HepG2 (cell line): ENCODE data around the gene PFDN2. TPM values are rescaled to one million over a fixed set of nuclear protein-coding genes. Genes with fewer than 3 reads are reported as not detected.

Experiments used
- ARID2 ChIP-seq: sonication (generic); formaldehyde crosslinking; IDR thresholded peaks from 2 replicates; pipeline ENCODE4 v1.8.1; 2022; ENCODE audit warnings: mild to moderate bottlenecking, missing genetic modification reagents, borderline replicate concordance
- EHMT2 ChIP-seq: fragments of 200-600 bp; sonication (generic); IDR thresholded peaks from 2 replicates; pipeline ENCODE4 v1.7.0; 2017; ENCODE audit warnings: antibody characterized with exemption, low read depth, low read length, borderline replicate concordance
- ESRRA ChIP-seq: sonication (generic); formaldehyde crosslinking; IDR thresholded peaks from 2 replicates; pipeline ENCODE4 v1.5.1; 2020; ENCODE audit warnings: mild to moderate bottlenecking, low read depth, missing genetic modification reagents
- FOXP4 ChIP-seq: sonication (generic); formaldehyde crosslinking; IDR thresholded peaks from 2 replicates; pipeline ENCODE4 v1.4.0; 2020; ENCODE audit warnings: missing genetic modification reagents
- HBP1 ChIP-seq: IDR thresholded peaks from 2 replicates; pipeline ENCODE4 v1.6.1; 2016; ENCODE audit warnings: low read depth, control low read depth
- JDP2 ChIP-seq: sonication (generic); formaldehyde crosslinking; IDR thresholded peaks from 2 replicates; pipeline ENCODE4 v1.8.1; 2022; ENCODE audit warnings: missing genetic modification reagents, borderline replicate concordance
- MAX ChIP-seq: IDR thresholded peaks from 2 replicates; pipeline ENCODE4 v1.6.1; 2012; ENCODE audit warnings: inconsistent platforms
- MIXL1 ChIP-seq: IDR thresholded peaks from 2 replicates; pipeline ENCODE4 v1.6.1; 2016
- NBN ChIP-seq: fragments of 450-650 bp; conservative IDR thresholded peaks from 2 replicates; pipeline ENCODE4 v1.6.1; 2017
- RFX1 ChIP-seq: fragments of 450-650 bp; IDR thresholded peaks from 2 replicates; pipeline ENCODE4 v1.6.1; 2017
- RNF2 ChIP-seq: fragments of 450-650 bp; conservative IDR thresholded peaks from 2 replicates; pipeline ENCODE4 v1.6.1; 2016; ENCODE audit warnings: low read depth
- SNRNP70 ChIP-seq: fragments of 200-400 bp; formaldehyde crosslinking; IDR thresholded peaks from 2 replicates; pipeline ENCODE4 v1.6.1; 2017; ENCODE audit warnings: mild to moderate bottlenecking, low read depth, low read length, moderate library complexity
- SP1 ChIP-seq, 2 experiments: fragments of 450-650 bp in 1 of 2; sonication (generic) in 1 of 2; formaldehyde crosslinking in 1 of 2; IDR thresholded peaks; 2 replicates each; pipeline versions ENCODE4 v1.4.0 to v1.6.1; 2016 to 2020; ENCODE audit warnings: missing genetic modification reagents in 1 of 2
- ZNF256 ChIP-seq: sonication (generic); formaldehyde crosslinking; conservative IDR thresholded peaks from 2 replicates; pipeline ENCODE4 v1.4.0; 2020; ENCODE audit warnings: missing genetic modification reagents
- ZNF3 ChIP-seq: IDR thresholded peaks from 2 replicates; pipeline ENCODE4 v1.7.0; 2017; ENCODE audit warnings: inconsistent platforms
- ZNF546 ChIP-seq: sonication (generic); formaldehyde crosslinking; conservative IDR thresholded peaks from 2 replicates; pipeline ENCODE4 v1.8.1; 2023; ENCODE audit warnings: mild to moderate bottlenecking, missing genetic modification reagents
- ZNF607 ChIP-seq: sonication (generic); formaldehyde crosslinking; IDR thresholded peaks from 2 replicates; pipeline ENCODE4 v1.5.1; 2020; ENCODE audit warnings: missing genetic modification reagents, mild to moderate bottlenecking, borderline replicate concordance
- polyA plus RNA-seq, 8 experiments: library from polyadenylated mRNA; depleted of rRNA in 3 of 8; stranded (reverse) in 7 of 8; unstranded in 1 of 8; fragments of >200 nt; fragmentation: Illumina TruSeq in 4 of 8; extraction: Trizol in 4 of 8; gene quantifications; 2 replicates each; pipeline versions ENCODE4 v1.2.1 to v1.2.3, GENCODE V29; 2011 to 2016; ENCODE audit warnings: low read depth in 4 of 8, missing spikeins in 1 of 8, mixed read lengths in 1 of 8; ENCODE audit not compliant: insufficient read depth in 1 of 8
- total RNA-seq, 5 experiments: library from RNA; depleted of rRNA; stranded (reverse); fragments of >200 nt; fragmentation: Illumina TruSeq; extraction: Trizol; gene quantifications; 2 replicates each; pipeline ENCODE4 v1.2.3, GENCODE V29; 2016; ENCODE audit warnings: low read depth in 1 of 5
- TF ChIP-seq, protein P1 (sequence below): sonication (generic); formaldehyde crosslinking; IDR thresholded peaks from 2 replicates; pipeline ENCODE4 v1.5.1; 2020; ENCODE audit warnings: missing genetic modification reagents, mild to moderate bottlenecking, borderline replicate concordance
- TF ChIP-seq, protein P2 (sequence below): sonication (generic); formaldehyde crosslinking; IDR thresholded peaks from 2 replicates; pipeline ENCODE4 v1.8.1; 2023; ENCODE audit warnings: missing genetic modification reagents, inconsistent platforms, borderline replicate concordance
- TF ChIP-seq, protein P3 (sequence below): sonication (generic); formaldehyde crosslinking; IDR thresholded peaks from 2 replicates; pipeline ENCODE4 v1.8.0; 2023; ENCODE audit warnings: mild to moderate bottlenecking, missing genetic modification reagents

Gene PFDN2
- total and polyA plus RNA-seq, 2 of the 13 experiments (the other 11 are each of a cell fraction or from before 2014, with no cell fraction given): 62.6 to 63.6 TPM

GRCh38 chr1:161165742-161166668 is 48.2 kb upstream of the PFDN2 start, which contains the start of gene PPOX (continued):
- TF ChIP-seq, protein P1, sequence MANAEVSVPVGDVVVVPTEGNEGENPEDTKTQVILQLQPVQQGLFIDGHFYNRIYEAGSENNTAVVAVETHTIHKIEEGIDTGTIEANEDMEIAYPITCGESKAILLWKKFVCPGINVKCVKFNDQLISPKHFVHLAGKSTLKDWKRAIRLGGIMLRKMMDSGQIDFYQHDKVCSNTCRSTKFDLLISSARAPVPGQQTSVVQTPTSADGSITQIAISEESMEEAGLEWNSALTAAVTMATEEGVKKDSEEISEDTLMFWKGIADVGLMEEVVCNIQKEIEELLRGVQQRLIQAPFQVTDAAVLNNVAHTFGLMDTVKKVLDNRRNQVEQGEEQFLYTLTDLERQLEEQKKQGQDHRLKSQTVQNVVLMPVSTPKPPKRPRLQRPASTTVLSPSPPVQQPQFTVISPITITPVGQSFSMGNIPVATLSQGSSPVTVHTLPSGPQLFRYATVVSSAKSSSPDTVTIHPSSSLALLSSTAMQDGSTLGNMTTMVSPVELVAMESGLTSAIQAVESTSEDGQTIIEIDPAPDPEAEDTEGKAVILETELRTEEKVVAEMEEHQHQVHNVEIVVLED (CRISPR knock-in tag): peak; percentile 84
- TF ChIP-seq JDP2 (CRISPR knock-in tag) (no peak), MIXL1 (no peak), ESRRA (CRISPR knock-in tag) (no peak; the same call in 1 of the 2 replicates), RFX1 (peak; percentile 44; the same call in 1 of the 2 replicates), RNF2 (peak; percentile 88), ZNF607 (CRISPR knock-in tag) (peak; percentile 66; the same call in 1 of the 2 replicates), MAX (peak; percentile 72; the same call in 1 of the 2 replicates), ZNF256 (CRISPR knock-in tag) (0 out of 2 replicates have a peak, but pooled peaks have one; percentile 62), ZNF3 (CRISPR knock-in tag) (no peak), EHMT2 (no peak), SNRNP70 (no peak), HBP1 (CRISPR knock-in tag) (peak; percentile 48; the same call in 1 of the 2 replicates), SP1 (IDR thresholded peaks at IDR 0.05) (no peak), SP1 (CRISPR knock-in tag; IDR thresholded peaks at IDR 0.05) (peak; percentile 55; the same call in 1 of the 2 replicates), FOXP4 (CRISPR knock-in tag) (peak; percentile 56), NBN (no peak), ARID2 (CRISPR knock-in tag) (no peak), ZNF546 (no peak; the same call in 1 of the 2 replicates)
- TF ChIP-seq, protein P2, sequence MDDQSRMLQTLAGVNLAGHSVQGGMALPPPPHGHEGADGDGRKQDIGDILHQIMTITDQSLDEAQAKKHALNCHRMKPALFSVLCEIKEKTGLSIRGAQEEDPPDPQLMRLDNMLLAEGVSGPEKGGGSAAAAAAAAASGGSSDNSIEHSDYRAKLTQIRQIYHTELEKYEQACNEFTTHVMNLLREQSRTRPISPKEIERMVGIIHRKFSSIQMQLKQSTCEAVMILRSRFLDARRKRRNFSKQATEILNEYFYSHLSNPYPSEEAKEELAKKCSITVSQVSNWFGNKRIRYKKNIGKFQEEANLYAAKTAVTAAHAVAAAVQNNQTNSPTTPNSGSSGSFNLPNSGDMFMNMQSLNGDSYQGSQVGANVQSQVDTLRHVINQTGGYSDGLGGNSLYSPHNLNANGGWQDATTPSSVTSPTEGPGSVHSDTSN (CRISPR knock-in tag): no peak
- TF ChIP-seq, protein P3, sequence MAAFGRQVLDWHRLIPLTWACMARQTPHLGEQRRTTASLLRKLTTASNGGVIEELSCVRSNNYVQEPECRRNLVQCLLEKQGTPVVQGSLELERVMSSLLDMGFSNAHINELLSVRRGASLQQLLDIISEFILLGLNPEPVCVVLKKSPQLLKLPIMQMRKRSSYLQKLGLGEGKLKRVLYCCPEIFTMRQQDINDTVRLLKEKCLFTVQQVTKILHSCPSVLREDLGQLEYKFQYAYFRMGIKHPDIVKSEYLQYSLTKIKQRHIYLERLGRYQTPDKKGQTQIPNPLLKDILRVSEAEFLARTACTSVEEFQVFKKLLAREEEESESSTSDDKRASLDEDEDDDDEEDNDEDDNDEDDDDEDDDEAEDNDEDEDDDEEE (CRISPR knock-in tag): no peak
